ENCODE results near the gene IFITM1.
"Not testable (repeated sequence)": the region's sequence is repeated elsewhere in the genome, so short reads cannot be mapped to it uniquely, and the experiment has no call there.

The IFITM1 gene

DNA sequence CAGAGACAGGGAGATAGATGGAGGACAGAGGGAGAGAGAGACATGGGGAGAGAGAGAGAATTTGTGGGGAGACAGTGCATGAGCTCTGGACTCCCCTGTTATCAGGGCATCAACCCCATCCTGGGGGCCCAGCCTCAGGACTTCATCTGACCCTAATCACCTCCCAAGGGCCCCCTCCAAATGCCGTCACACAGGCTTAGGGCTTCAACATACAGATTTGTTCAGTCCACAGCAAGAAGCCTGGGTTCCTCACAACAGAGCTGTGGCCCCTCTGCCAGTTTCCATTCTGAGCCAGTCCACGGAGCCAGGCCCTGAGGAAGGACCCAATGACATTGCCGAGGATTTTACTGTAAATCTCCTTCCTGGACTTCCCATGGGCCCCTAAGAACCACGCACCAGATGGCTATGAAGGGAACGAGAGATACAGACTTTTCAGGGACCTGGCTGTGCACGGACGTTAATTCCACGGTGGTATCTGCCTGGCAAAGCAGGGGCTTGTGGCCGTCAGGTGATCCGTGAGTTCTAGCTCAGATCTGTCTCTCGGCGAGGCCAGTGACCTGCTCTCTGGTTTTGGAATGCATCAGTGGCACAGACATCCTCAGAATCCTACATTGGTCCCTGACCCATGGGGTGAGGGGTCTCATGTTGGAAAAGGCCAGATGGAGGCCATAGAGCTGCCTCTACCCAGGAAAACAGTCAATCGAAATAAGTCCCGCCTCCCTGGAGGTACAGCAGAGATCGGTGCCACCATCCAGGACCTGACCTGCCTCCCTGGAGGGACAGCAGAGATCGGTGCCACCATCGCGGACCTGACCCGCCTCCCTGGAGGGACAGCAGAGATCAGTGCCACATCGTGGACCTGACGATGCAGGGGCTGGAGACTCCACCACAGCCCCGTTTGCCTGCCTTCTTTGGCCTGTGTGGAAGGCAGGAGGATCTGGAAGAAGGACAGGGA is 46.8 kb downstream of the IFITM1 start:
- FAIRE-seq: no peak
- DNase-seq (ENCODE audit: insufficient read length, low spot score): no peak
- TF ChIP-seq, protein P1, sequence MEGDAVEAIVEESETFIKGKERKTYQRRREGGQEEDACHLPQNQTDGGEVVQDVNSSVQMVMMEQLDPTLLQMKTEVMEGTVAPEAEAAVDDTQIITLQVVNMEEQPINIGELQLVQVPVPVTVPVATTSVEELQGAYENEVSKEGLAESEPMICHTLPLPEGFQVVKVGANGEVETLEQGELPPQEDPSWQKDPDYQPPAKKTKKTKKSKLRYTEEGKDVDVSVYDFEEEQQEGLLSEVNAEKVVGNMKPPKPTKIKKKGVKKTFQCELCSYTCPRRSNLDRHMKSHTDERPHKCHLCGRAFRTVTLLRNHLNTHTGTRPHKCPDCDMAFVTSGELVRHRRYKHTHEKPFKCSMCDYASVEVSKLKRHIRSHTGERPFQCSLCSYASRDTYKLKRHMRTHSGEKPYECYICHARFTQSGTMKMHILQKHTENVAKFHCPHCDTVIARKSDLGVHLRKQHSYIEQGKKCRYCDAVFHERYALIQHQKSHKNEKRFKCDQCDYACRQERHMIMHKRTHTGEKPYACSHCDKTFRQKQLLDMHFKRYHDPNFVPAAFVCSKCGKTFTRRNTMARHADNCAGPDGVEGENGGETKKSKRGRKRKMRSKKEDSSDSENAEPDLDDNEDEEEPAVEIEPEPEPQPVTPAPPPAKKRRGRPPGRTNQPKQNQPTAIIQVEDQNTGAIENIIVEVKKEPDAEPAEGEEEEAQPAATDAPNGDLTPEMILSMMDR (IDR thresholded peaks at IDR 0.05; ENCODE audit: insufficient read depth, missing control alignments): no peak

GRCh38 chr11:362642-363442 is 49.0 kb downstream of the IFITM1 start:
- TF ChIP-seq, protein P1 (IDR thresholded peaks at IDR 0.05; ENCODE audit: insufficient read depth, missing control alignments): no peak
- FAIRE-seq: no peak
- no peak for DNase-seq (ENCODE audit: insufficient read length, low spot score)

DNA sequence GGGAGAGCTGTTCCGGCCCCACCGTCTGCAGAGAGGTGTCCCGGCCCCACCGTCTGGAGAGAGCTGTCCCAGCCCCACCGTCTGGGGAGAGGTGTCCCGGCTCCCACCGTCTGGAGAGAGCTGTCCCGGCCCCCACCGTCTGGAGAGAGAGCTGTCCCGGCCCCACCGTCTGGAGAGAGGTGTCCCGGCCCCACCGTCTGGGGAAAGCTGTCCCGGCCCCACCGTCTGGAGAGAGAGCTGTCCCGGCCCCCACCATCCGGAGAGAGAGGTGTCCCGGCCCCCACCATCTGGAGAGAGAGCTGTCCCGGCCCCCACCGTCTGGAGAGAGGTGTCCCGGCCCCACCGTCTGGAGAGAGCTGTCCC is 49.6 kb downstream of the IFITM1 start:
- FAIRE-seq; DNase-seq (ENCODE audit: insufficient read length, low spot score): not testable (repeated sequence)

- FAIRE-seq (no peak), DNase-seq (ENCODE audit: insufficient read length, low spot score) (no peak)
- TF ChIP-seq, protein P1 (IDR thresholded peaks at IDR 0.05; ENCODE audit: insufficient read depth, missing control alignments): no peak
Measured at GRCh38 chr11:363948-364761, 50.3 kb downstream of the IFITM1 start.
